Measurements from ENCODE around the gene GALNT2. TPM values are rescaled to one million over a fixed set of nuclear protein-coding genes. Genes with fewer than 3 reads are reported as not detected.

Gene GALNT2
- total RNA-seq, 2 donors from 2014 or later, result 29.9 to 39.5 TPM

DNA sequence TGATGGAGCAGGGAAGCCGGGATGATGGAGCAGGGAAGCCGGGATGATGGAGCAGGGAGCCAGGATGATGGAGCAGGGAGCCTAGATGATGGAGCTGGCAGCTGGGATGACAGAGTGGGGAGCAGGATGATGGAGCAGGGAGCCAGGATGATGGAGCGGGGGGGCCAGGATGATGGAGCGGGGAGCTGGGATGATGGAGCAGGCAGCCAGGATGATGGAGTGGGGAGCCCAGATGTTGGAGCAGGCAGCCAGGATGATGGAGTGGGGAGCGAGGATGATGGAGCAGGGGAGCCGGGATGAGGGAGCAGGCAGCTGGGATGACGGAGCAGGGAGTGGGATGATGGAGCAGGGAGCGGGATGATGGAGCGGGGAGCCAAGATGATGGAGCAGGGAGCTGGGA, 16.0 kb downstream of the GALNT2 start:
- Histone ChIP-seq H3K4me1 (peaks cover 0 to 53% of the 10 kb centered on the region in 2 donors), H3K4me3 (no peak overlapping the region), H3K27me3 (no peaks in the 10 kb centered on the region), H3K9me3 (no peaks in the 10 kb centered on the region), H3K27ac (no peak overlapping the region), H3K36me3 (no peaks in the 10 kb centered on the region)
- DNase-seq (ENCODE audit: low spot score), result no peak
- TF ChIP-seq, protein P1, sequence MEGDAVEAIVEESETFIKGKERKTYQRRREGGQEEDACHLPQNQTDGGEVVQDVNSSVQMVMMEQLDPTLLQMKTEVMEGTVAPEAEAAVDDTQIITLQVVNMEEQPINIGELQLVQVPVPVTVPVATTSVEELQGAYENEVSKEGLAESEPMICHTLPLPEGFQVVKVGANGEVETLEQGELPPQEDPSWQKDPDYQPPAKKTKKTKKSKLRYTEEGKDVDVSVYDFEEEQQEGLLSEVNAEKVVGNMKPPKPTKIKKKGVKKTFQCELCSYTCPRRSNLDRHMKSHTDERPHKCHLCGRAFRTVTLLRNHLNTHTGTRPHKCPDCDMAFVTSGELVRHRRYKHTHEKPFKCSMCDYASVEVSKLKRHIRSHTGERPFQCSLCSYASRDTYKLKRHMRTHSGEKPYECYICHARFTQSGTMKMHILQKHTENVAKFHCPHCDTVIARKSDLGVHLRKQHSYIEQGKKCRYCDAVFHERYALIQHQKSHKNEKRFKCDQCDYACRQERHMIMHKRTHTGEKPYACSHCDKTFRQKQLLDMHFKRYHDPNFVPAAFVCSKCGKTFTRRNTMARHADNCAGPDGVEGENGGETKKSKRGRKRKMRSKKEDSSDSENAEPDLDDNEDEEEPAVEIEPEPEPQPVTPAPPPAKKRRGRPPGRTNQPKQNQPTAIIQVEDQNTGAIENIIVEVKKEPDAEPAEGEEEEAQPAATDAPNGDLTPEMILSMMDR (IDR thresholded peaks at IDR 0.05), result no peak

DNA sequence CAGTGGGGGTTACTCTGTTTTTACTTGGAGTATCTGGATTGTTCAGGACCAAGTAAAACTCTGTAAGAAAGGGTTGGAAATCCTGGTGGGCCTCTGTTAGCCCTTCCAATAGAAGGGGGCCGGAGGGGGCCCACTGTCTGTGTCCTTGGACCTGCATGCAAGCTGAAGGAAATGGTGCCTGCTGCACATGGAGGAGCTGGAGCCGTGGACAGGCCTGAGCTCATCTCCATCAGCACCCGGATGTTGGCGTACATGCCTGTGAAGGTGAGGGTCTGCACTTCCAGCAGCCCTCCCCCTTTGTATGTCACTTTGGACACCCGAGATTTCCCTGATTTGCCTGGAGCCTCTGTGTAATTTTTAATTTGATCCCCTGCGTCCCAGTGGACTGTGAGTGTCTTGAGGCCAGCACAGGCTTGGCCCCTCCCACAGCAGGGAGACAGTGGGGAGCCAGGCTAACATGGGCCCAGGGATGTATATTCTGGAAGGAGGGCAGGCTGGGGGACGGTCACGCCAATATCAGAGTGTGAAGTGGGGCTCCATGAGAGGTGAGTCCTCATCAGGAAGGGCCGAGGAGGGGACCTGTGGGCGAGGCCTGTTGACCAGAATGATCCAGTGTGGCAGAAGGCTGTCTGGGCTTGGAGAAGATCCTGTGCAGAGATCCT, 16.8 kb downstream of the GALNT2 start:
- Histone ChIP-seq H3K4me1 (peaks cover 0 to 47% of the 10 kb centered on the region in 2 donors), H3K4me3 (no peak overlapping the region), H3K9me3 (no peaks in the 10 kb centered on the region), H3K36me3 (no peaks in the 10 kb centered on the region), H3K27ac (peak overlapping the region; percentile 57 to 58), H3K27me3 (no peaks in the 10 kb centered on the region)
- TF ChIP-seq, protein P1 (IDR thresholded peaks at IDR 0.05), result no peak
- DNase-seq (ENCODE audit: low spot score), result no peak

DNA sequence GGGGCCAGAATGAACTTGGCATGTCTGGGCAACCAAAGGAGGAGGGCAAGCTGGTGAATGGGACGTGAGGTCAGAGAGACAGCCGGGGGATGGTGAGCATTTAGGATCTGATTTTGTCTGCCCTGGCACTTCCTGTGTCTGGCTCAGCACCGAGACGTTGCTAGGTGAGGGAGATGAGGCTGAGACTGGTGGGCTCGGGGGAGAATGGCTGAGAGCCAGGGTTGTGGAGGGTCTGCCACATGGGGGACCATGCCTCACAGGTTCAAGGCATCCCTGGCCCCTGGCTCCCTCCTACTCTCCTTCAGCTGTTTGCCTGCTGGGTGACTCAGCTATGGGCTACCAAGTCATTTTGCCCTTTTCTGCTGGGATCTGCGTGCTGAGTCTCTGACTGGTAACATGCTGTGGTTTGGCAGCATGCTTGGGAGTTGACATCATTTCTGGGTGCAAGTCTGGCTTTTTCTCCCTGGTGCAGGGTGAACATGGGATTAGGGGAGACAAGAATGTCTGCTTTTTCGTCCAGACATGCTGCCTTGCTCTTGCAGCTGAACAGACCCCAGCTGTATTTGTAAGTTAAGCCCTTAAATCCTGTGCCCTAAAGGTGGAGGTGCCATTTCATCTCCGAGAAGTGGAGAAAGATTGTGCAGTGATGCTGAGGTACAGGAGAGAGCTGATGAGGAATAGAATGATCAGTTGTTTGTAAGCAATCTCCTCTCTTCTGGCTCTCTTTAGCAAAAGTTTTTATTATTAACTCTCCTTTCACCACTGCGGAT, 17.6 kb downstream of the GALNT2 start:
- H3K27me3 ChIP-seq, result no peaks in the 10 kb centered on the region
- no peaks in the 10 kb centered on the region for H3K9me3 ChIP-seq
- peak overlapping the region; percentile 57 to 58 for H3K27ac ChIP-seq
- H3K36me3 ChIP-seq, result no peaks in the 10 kb centered on the region
- TF ChIP-seq, protein P1 (IDR thresholded peaks at IDR 0.05), result no peak
- DNase-seq (ENCODE audit: low spot score), result peak; percentile 84
- no peak overlapping the region for H3K4me3 ChIP-seq
- H3K4me1 ChIP-seq, result peaks cover 0 to 44% of the 10 kb centered on the region in 2 donors

DNA sequence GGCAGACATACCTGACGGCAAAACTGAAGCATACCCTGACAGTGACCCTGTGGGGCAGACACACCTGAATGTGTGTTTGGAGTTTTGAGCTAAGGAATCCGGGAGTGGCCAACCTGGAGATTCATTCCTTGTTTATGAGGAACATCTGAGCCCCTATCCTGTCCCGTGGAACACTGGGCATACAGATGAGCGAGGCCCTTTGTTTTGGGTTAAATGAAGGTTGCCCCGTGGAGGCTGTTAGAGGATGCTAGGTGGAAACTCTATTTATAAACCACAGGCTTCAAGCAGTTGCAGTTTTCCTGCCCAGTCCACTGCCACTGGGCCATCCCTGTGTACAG, 18.1 kb downstream of the GALNT2 start:
- Histone ChIP-seq H3K4me3 (no peak overlapping the region), H3K27ac (peak overlapping the region in 1 of 2 donors; percentile 58), H3K36me3 (no peaks in the 10 kb centered on the region), H3K4me1 (peaks cover 0 to 41% of the 10 kb centered on the region in 2 donors), H3K9me3 (no peaks in the 10 kb centered on the region), H3K27me3 (no peaks in the 10 kb centered on the region)
- no peak for DNase-seq (ENCODE audit: low spot score)
- TF ChIP-seq, protein P1 (IDR thresholded peaks at IDR 0.05), result no peak

DNA sequence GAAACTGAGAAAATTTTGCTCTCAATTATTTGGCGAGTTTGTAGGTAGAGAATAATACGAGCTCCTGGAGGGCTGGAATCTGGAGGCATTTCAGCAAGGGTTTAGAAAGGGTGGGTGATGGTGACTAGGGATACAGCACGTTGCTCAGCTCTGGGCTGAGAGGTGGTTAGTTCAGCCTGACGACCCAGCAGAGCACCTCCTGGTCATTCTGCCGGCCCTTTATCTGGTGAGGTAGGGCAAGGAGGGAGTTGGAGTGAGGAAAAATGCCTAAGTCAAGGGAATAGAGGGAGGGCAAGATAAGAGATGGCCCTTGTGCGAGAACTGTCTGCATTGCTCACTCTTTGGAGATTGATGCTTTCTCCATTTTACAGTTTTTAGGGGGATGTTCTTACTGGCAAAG, 19.1 kb downstream of the GALNT2 start:
- H3K27me3 ChIP-seq, result no peaks in the 10 kb centered on the region
- H3K4me1 ChIP-seq, result peaks cover 0 to 36% of the 10 kb centered on the region in 2 donors
- TF ChIP-seq, protein P1 (IDR thresholded peaks at IDR 0.05), result no peak
- no peaks in the 10 kb centered on the region for H3K36me3 ChIP-seq
- H3K4me3 ChIP-seq, result no peak overlapping the region
- no peak overlapping the region for H3K27ac ChIP-seq
- no peaks in the 10 kb centered on the region for H3K9me3 ChIP-seq
- no peak for DNase-seq (ENCODE audit: low spot score)
